HepG2 (cell line): ENCODE data around the gene VAMP8. TPM values are rescaled to one million over a fixed set of nuclear protein-coding genes. Genes with fewer than 3 reads are reported as not detected.
A peak's percentile ranks its signal among the peaks of the same experiment; 100 is the strongest.

ENCODE experiments used
- ARNT ChIP-seq: fragments of 450-650 bp; IDR thresholded peaks from 2 replicates; pipeline ENCODE4 v1.6.1; 2017
- BATF2 ChIP-seq: sonication (generic); formaldehyde crosslinking; IDR thresholded peaks from 2 replicates; pipeline ENCODE4 v1.8.0; 2022; ENCODE audit warnings: mild to moderate bottlenecking, missing genetic modification reagents, moderate library complexity
- DMAP1 ChIP-seq: IDR thresholded peaks from 2 replicates; pipeline ENCODE4 v1.6.1; 2016
- HNRNPL ChIP-seq: fragments of 200-400 bp; formaldehyde crosslinking; IDR thresholded peaks from 2 replicates; pipeline ENCODE4 v1.6.1; 2017; ENCODE audit warnings: mild to moderate bottlenecking, low read depth, low read length
- IKZF4 ChIP-seq: sonication (generic); formaldehyde crosslinking; IDR thresholded peaks from 2 replicates; pipeline ENCODE4 v1.5.1; 2020; ENCODE audit warnings: borderline replicate concordance, mild to moderate bottlenecking, low read depth, missing genetic modification reagents; ENCODE audit errors: not compliant biosample characterization
- KAT7 ChIP-seq: IDR thresholded peaks from 2 replicates; pipeline ENCODE4 v1.6.1; 2018; ENCODE audit warnings: borderline replicate concordance, missing compliant biosample characterization
- KMT2A ChIP-seq: sonication (generic); formaldehyde crosslinking; IDR thresholded peaks from 2 replicates; pipeline ENCODE4 v1.4.0; 2020; ENCODE audit warnings: missing genetic modification reagents
- MEF2D ChIP-seq: sonication (generic); formaldehyde crosslinking; IDR thresholded peaks from 2 replicates; pipeline ENCODE4 v1.5.1; 2020; ENCODE audit warnings: mild to moderate bottlenecking, missing genetic modification reagents
- PHF20 ChIP-seq: sonication (generic); formaldehyde crosslinking; IDR thresholded peaks from 2 replicates; pipeline ENCODE4 v1.5.0; 2020; ENCODE audit warnings: mild to moderate bottlenecking, missing genetic modification reagents
- RBAK ChIP-seq: sonication (generic); formaldehyde crosslinking; IDR thresholded peaks from 2 replicates; pipeline ENCODE4 v1.5.1; 2020; ENCODE audit warnings: mild to moderate bottlenecking, missing genetic modification reagents
- TCF7 ChIP-seq: sonication (generic); IDR thresholded peaks from 2 replicates; pipeline ENCODE4 v1.6.1; 2016; ENCODE audit warnings: antibody characterized with exemption, low read depth
- ZKSCAN8 ChIP-seq: IDR thresholded peaks from 2 replicates; pipeline ENCODE4 v1.6.1; 2016; ENCODE audit warnings: borderline replicate concordance, missing genetic modification reagents, missing compliant biosample characterization
- ZNF180 ChIP-seq: sonication (generic); formaldehyde crosslinking; IDR thresholded peaks from 2 replicates; pipeline ENCODE4 v1.4.0; 2020; ENCODE audit warnings: low read depth, missing genetic modification reagents, borderline replicate concordance
- ZNF232 ChIP-seq: sonication (generic); formaldehyde crosslinking; IDR thresholded peaks from 2 replicates; pipeline ENCODE4 v1.4.0; 2020; ENCODE audit warnings: missing genetic modification reagents, borderline replicate concordance
- ZNF362 ChIP-seq: sonication (generic); formaldehyde crosslinking; IDR thresholded peaks from 2 replicates; pipeline ENCODE4 v1.4.0; 2020; ENCODE audit warnings: missing genetic modification reagents, mild to moderate bottlenecking, borderline replicate concordance
- ZNF431 ChIP-seq: sonication (generic); formaldehyde crosslinking; IDR thresholded peaks from 2 replicates; pipeline ENCODE4 v1.9.0; 2022; ENCODE audit warnings: missing genetic modification reagents, low read depth, mild to moderate bottlenecking, borderline replicate concordance
- ZNF543 ChIP-seq: sonication (generic); formaldehyde crosslinking; IDR thresholded peaks from 2 replicates; pipeline ENCODE4 v1.4.0; 2020; ENCODE audit warnings: mild to moderate bottlenecking, missing genetic modification reagents
- ZNF562 ChIP-seq: sonication (generic); formaldehyde crosslinking; IDR thresholded peaks from 2 replicates; pipeline ENCODE4 v1.8.0; 2022; ENCODE audit warnings: missing genetic modification reagents, borderline replicate concordance
- ZNF564 ChIP-seq: sonication (generic); formaldehyde crosslinking; IDR thresholded peaks from 2 replicates; pipeline ENCODE4 v1.8.1; 2023; ENCODE audit warnings: mild to moderate bottlenecking, missing genetic modification reagents
- ZNF670 ChIP-seq: sonication (generic); formaldehyde crosslinking; IDR thresholded peaks from 2 replicates; pipeline ENCODE4 v1.8.0; 2022; ENCODE audit warnings: mild to moderate bottlenecking, missing genetic modification reagents, borderline replicate concordance
- ZNF7 ChIP-seq: IDR thresholded peaks from 2 replicates; pipeline ENCODE4 v1.6.1; 2016; ENCODE audit warnings: missing biosample characterization, missing genetic modification reagents
- ZNF720 ChIP-seq: sonication (generic); formaldehyde crosslinking; IDR thresholded peaks from 2 replicates; pipeline ENCODE4 v1.4.0; 2020; ENCODE audit warnings: missing genetic modification reagents
- ZNF737 ChIP-seq: sonication (generic); formaldehyde crosslinking; IDR thresholded peaks from 2 replicates; pipeline ENCODE4 v1.5.0; 2020; ENCODE audit warnings: missing genetic modification reagents, mild to moderate bottlenecking, borderline replicate concordance
- ZNF781 ChIP-seq: sonication (generic); formaldehyde crosslinking; IDR thresholded peaks from 2 replicates; pipeline ENCODE4 v1.5.1; 2020; ENCODE audit warnings: borderline replicate concordance, mild to moderate bottlenecking, missing genetic modification reagents; ENCODE audit errors: not compliant biosample characterization
- polyA plus RNA-seq, 8 experiments: library from polyadenylated mRNA; depleted of rRNA in 3 of 8; stranded (reverse) in 7 of 8; unstranded in 1 of 8; fragments of >200 nt; fragmentation: Illumina TruSeq in 4 of 8; extraction: Trizol in 4 of 8; gene quantifications; 2 replicates each; pipeline versions ENCODE4 v1.2.1 to v1.2.3, GENCODE V29; 2011 to 2016; ENCODE audit warnings: low read depth in 4 of 8, missing spikeins in 1 of 8, mixed read lengths in 1 of 8; ENCODE audit not compliant: insufficient read depth in 1 of 8
- total RNA-seq, 5 experiments: library from RNA; depleted of rRNA; stranded (reverse); fragments of >200 nt; fragmentation: Illumina TruSeq; extraction: Trizol; gene quantifications; 2 replicates each; pipeline ENCODE4 v1.2.3, GENCODE V29; 2016; ENCODE audit warnings: low read depth in 1 of 5
- TF ChIP-seq, protein P1 (sequence below): sonication (generic); formaldehyde crosslinking; IDR thresholded peaks from 2 replicates; pipeline ENCODE4 v1.5.0; 2020; ENCODE audit warnings: missing genetic modification reagents

VAMP8 gene
- total and polyA plus RNA-seq, 2 of the 13 experiments (the other 11 are each of a cell fraction or from before 2014, with no cell fraction given), result 83.3 to 157 TPM

DNA sequence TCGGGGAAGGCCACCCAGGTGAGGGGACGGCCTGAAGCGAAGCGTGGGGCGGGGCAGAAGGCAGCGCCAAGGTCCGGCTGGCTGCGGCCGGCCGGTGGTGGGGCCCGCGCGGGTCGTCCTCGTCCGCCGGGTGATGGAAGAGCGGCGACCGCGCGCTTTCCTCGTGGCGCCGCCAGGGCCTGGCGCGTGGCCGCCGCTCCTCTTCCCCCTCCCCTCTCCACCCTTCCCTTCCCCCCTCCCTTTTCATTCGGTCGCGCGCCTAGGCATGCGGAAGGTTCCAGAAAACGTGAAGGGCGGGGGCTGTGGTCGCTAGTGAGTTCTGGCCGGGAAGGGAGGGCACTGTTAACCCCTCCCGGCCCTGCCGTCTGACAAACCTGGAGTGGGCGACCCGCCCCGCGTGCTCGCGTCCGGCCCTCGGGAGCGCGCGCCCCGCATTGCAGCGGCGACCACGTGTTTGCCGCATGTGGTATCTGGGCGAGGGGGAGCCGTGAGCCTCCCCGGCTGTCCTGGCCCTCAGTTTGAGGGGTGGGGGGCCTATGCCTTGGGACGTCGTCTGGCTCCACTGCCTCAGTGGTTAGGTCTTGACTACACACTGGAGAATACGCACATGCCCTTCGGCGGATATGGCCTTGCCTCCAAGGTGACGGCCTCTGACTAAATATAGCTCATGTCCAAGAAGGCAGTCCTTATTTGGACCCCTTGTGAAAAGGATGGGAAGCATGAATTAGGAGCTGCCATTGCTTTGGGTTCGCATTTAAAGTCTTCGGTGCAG is 37.8 kb upstream of the VAMP8 start (continued):
- peak; percentile 59 for TF ChIP-seq HNRNPL
- no peak for TF ChIP-seq KAT7
- TF ChIP-seq ZNF564, result peak; percentile 85; the same call in 1 of the 2 replicates
- no peak for TF ChIP-seq ZKSCAN8
- TF ChIP-seq ZNF781 (CRISPR knock-in tag), result peak; percentile 80
- TF ChIP-seq IKZF4 (CRISPR knock-in tag), result peak; percentile 88
- no peak for TF ChIP-seq TCF7
- TF ChIP-seq ZNF720 (CRISPR knock-in tag), result no peak; the same call in 1 of the 2 replicates
- no peak for TF ChIP-seq ZNF362 (CRISPR knock-in tag)
- no peak for TF ChIP-seq ZNF180 (CRISPR knock-in tag)
- peak; percentile 52; the same call in 1 of the 2 replicates for TF ChIP-seq ZNF562 (CRISPR knock-in tag)
- TF ChIP-seq ZNF7 (CRISPR knock-in tag), result peak; percentile 36; the same call in 1 of the 2 replicates
- TF ChIP-seq, protein P1, sequence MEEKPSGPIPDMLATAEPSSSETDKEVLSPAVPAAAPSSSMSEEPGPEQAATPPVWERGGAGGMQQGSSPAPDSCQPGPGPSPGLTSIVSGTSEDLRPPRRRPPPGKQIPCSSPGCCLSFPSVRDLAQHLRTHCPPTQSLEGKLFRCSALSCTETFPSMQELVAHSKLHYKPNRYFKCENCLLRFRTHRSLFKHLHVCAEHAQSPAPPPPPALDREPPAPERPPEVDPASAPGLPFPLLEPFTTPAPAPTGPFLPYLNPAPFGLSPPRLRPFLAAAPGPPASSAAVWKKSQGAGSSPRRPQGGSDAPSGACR (CRISPR knock-in tag), result peak; percentile 95; the same call in 1 of the 2 replicates
- peak; percentile 34; the same call in 1 of the 2 replicates for TF ChIP-seq PHF20 (CRISPR knock-in tag)
- TF ChIP-seq DMAP1 (CRISPR knock-in tag), result peak; percentile 99
- TF ChIP-seq BATF2 (CRISPR knock-in tag), result peak; percentile 59; the same call in 1 of the 2 replicates
- TF ChIP-seq RBAK, result no peak
- no peak for TF ChIP-seq ARNT
- peak; percentile 73; the same call in 1 of the 2 replicates for TF ChIP-seq ZNF670 (CRISPR knock-in tag)
- peak; percentile 67; the same call in 1 of the 2 replicates for TF ChIP-seq MEF2D (CRISPR knock-in tag)
- TF ChIP-seq ZNF737, result peak; percentile 50; the same call in 1 of the 2 replicates
- TF ChIP-seq KMT2A (CRISPR knock-in tag), result no peak
- TF ChIP-seq ZNF431 (CRISPR knock-in tag), result peak; percentile 85
- peak; percentile 89 for TF ChIP-seq ZNF232 (CRISPR knock-in tag)
- TF ChIP-seq ZNF543 (CRISPR knock-in tag), result peak; percentile 76; the same call in 1 of the 2 replicates
